Measurements from ENCODE around the gene PAX7.

PAX7 gene

GRCh38 chr1:18597160-18598042 is 33.2 kb upstream of the PAX7 start:
- H3K4me3 ChIP-seq (ENCODE audit: control insufficient read depth, low read depth, low read length): no peak overlapping the region
- DNase-seq (ENCODE audit: low read depth): no peak
- peak; percentile 99 for TF ChIP-seq CTCF (IDR thresholded peaks at IDR 0.05; ENCODE audit: control insufficient read depth, insufficient read depth, low read depth, low read length, missing control alignments)

GRCh38 chr1:18599086-18599485 is 31.6 kb upstream of the PAX7 start:
- TF ChIP-seq CTCF (IDR thresholded peaks at IDR 0.05; ENCODE audit: control insufficient read depth, insufficient read depth, low read depth, low read length, missing control alignments): no peak

GRCh38 chr1:18599704-18600103 is 30.9 kb upstream of the PAX7 start:
- TF ChIP-seq CTCF (IDR thresholded peaks at IDR 0.05; ENCODE audit: control insufficient read depth, insufficient read depth, low read depth, low read length, missing control alignments): no peak
- no peak overlapping the region for H3K4me3 ChIP-seq (ENCODE audit: control insufficient read depth, low read depth, low read length)
- DNase-seq (ENCODE audit: low read depth): no peak

More at GRCh38 chr1:18599086-18599485, 31.6 kb upstream of the PAX7 start:
- no peak for DNase-seq (ENCODE audit: low read depth)
- no peak overlapping the region for H3K4me3 ChIP-seq (ENCODE audit: control insufficient read depth, low read depth, low read length)

GRCh38 chr1:18602533-18603211 is 28.0 kb upstream of the PAX7 start:
- no peak for DNase-seq (ENCODE audit: low read depth)
- H3K4me3 ChIP-seq (ENCODE audit: control insufficient read depth, low read depth, low read length): no peak overlapping the region
- TF ChIP-seq CTCF (IDR thresholded peaks at IDR 0.05; ENCODE audit: control insufficient read depth, insufficient read depth, low read depth, low read length, missing control alignments): no peak

DNA sequence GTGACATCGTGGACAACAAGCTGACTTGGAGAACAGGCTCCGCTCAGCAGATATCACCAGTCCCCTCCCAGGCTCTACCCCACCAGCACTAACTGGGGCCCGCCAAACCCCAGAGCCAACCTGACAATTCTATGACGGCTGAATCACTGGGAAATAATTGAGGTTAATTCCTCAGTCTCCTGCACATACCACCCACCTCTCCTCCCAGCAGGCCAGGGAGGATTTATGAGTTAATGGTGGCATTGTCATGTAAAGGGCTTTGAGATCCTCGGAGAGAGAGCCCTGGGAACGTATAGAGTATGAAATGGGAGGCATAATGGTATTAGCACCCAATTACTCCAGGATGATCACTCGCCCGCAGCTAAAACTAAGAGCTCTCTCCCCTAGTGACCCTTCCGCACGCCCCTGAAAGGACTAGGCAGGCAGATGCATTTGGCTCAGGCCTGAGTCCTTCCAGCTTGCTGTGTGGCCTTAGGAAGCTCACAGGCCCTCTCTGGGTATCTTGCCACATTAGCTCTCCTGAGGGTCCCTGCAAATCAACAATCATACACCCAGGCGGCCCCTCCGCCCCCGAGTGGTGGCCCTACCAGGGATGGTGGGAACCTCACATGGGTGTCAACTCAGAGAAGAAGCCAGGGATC is 27.3 kb upstream of the PAX7 start:
- H3K4me3 ChIP-seq (ENCODE audit: control insufficient read depth, low read depth, low read length): no peak overlapping the region
- no peak for TF ChIP-seq CTCF (IDR thresholded peaks at IDR 0.05; ENCODE audit: control insufficient read depth, insufficient read depth, low read depth, low read length, missing control alignments)
- no peak for DNase-seq (ENCODE audit: low read depth)

- no peak overlapping the region for H3K4me3 ChIP-seq (ENCODE audit: control insufficient read depth, low read depth, low read length)
- no peak for DNase-seq (ENCODE audit: low read depth)
Observed at GRCh38 chr1:18606443-18607288, 24.0 kb upstream of the PAX7 start.

More at GRCh38 chr1:18606443-18607288, 24.0 kb upstream of the PAX7 start:
- TF ChIP-seq CTCF (IDR thresholded peaks at IDR 0.05; ENCODE audit: control insufficient read depth, insufficient read depth, low read depth, low read length, missing control alignments): no peak

Data from AG09309 (cell line).